Measurements from ENCODE around the gene ANKRD6. TPM values are rescaled to one million over a fixed set of nuclear protein-coding genes. Genes with fewer than 3 reads are reported as not detected.

Gene ANKRD6
- total RNA-seq, 4 donors from 2014 or later, result 1.6 to 6.8 (median 2.9) TPM

DNA sequence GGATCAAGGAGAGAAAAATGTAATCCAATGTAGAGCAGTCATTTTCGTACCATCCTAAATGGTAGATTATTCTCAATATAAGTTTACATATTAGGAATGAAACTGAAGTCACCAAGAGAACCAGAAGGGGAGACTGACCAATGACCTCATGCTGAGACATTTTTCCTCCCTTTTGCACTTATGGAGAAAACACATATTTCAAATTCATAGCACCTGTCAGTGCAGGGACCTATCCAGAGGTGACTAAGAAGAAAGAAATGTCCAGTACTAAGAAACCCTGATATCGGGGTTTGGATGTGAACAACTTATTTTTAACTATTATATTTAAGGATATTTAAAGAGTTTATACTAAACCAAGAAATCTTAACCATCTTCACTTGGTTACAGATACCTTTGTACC, 222.2 kb downstream of the ANKRD6 start:
- no peak for TF ChIP-seq POLR2A (IDR thresholded peaks at IDR 0.05)
- TF ChIP-seq, protein P1, sequence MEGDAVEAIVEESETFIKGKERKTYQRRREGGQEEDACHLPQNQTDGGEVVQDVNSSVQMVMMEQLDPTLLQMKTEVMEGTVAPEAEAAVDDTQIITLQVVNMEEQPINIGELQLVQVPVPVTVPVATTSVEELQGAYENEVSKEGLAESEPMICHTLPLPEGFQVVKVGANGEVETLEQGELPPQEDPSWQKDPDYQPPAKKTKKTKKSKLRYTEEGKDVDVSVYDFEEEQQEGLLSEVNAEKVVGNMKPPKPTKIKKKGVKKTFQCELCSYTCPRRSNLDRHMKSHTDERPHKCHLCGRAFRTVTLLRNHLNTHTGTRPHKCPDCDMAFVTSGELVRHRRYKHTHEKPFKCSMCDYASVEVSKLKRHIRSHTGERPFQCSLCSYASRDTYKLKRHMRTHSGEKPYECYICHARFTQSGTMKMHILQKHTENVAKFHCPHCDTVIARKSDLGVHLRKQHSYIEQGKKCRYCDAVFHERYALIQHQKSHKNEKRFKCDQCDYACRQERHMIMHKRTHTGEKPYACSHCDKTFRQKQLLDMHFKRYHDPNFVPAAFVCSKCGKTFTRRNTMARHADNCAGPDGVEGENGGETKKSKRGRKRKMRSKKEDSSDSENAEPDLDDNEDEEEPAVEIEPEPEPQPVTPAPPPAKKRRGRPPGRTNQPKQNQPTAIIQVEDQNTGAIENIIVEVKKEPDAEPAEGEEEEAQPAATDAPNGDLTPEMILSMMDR (IDR thresholded peaks at IDR 0.05 in 4 of 5, conservative IDR thresholded peaks at IDR 0.05 in 1 of 5), result no peak
- peaks cover 5 to 67% of the 10 kb centered on the region in 2 donors for H3K36me3 ChIP-seq
- no peaks in the 10 kb centered on the region for H3K9me3 ChIP-seq
- in situ Hi-C loops (cut with MboI; ENCODE audit: low sequenced_read_pairs in 4 of 4), result no loop called here
- no peaks in the 10 kb centered on the region for H3K27me3 ChIP-seq
- H3K4me3 ChIP-seq, result no peak overlapping the region
- intact Hi-C loops (cut with DNase I; ENCODE audit: low total_unique reads), result no loop called here
- DNase-seq (no peak), ATAC-seq (no peak)
- H3K27ac ChIP-seq, result no peak overlapping the region
- peaks cover 0 to 9% of the 10 kb centered on the region in 2 donors for H3K4me1 ChIP-seq

GRCh38 chr6:89657445-89658158, 224.7 kb downstream of the ANKRD6 start:
- Histone ChIP-seq H3K36me3 (peaks cover 5 to 58% of the 10 kb centered on the region in 2 donors), H3K9me3 (no peaks in the 10 kb centered on the region), H3K4me3 (no peak overlapping the region), H3K27ac (peak overlapping the region in 1 of 4 donors; percentile 1), H3K4me1 (peaks cover 17 to 33% of the 10 kb centered on the region in 2 donors), H3K27me3 (no peaks in the 10 kb centered on the region)
- TF ChIP-seq, protein P1 (IDR thresholded peaks at IDR 0.05 in 4 of 5, conservative IDR thresholded peaks at IDR 0.05 in 1 of 5), result no peak
- TF ChIP-seq POLR2A (IDR thresholded peaks at IDR 0.05), result no peak
- DNase-seq (no peak), ATAC-seq (no peak)
- intact Hi-C loops (cut with DNase I; ENCODE audit: low total_unique reads) (no loop called here), in situ Hi-C loops (cut with MboI; ENCODE audit: low sequenced_read_pairs in 4 of 4) (no loop called here)

DNA sequence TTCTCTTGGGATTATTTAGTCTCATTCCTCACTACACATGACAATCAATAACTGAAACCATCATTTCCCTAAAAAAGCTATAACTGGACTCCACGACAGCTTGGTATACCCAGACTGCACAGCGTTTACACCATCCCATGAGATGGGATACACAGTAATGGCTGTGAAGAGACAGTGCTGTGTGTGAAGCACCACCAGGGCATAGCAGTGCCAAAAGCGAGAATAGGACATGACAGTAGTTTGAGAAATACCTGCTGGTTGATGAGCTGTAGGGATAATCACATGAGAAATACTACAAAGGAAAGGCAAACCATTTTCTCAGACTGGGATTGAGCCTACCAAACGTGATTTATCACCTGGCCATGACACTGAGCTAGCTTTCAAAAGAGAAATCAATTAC, 228.0 kb downstream of the ANKRD6 start:
- H3K36me3 ChIP-seq, result peaks cover 0 to 63% of the 10 kb centered on the region in 2 donors
- H3K27me3 ChIP-seq, result no peaks in the 10 kb centered on the region
- DNase-seq (no peak), ATAC-seq (peak; percentile 61 to 69)
- H3K4me1 ChIP-seq, result peaks cover 21 to 36% of the 10 kb centered on the region in 2 donors
- H3K4me3 ChIP-seq, result peak overlapping the region in 1 of 4 donors; percentile 8
- H3K27ac ChIP-seq, result peak overlapping the region; percentile 76 to 94 (median 86)
- intact Hi-C loops (cut with DNase I; ENCODE audit: low total_unique reads), result no loop called here
- H3K9me3 ChIP-seq, result no peaks in the 10 kb centered on the region
- TF ChIP-seq, protein P1 (IDR thresholded peaks at IDR 0.05 in 4 of 5, conservative IDR thresholded peaks at IDR 0.05 in 1 of 5), result no peak
- TF ChIP-seq POLR2A (IDR thresholded peaks at IDR 0.05), result no peak
- in situ Hi-C loops (cut with MboI; ENCODE audit: low sequenced_read_pairs in 4 of 4), result no loop called here

- Histone ChIP-seq H3K36me3 (peaks cover 0 to 60% of the 10 kb centered on the region in 2 donors), H3K4me1 (peaks cover 21 to 35% of the 10 kb centered on the region in 2 donors), H3K27me3 (no peaks in the 10 kb centered on the region), H3K27ac (peak overlapping the region; percentile 76 to 94 (median 86)), H3K4me3 (peak overlapping the region in 1 of 4 donors; percentile 8), H3K9me3 (no peaks in the 10 kb centered on the region)
- intact Hi-C loops (cut with DNase I; ENCODE audit: low total_unique reads), result no loop called here
- ATAC-seq (peak; percentile 88 to 90), DNase-seq (no peak)
- TF ChIP-seq POLR2A (IDR thresholded peaks at IDR 0.05), result no peak
- TF ChIP-seq, protein P1 (IDR thresholded peaks at IDR 0.05 in 4 of 5, conservative IDR thresholded peaks at IDR 0.05 in 1 of 5), result no peak
- in situ Hi-C loops (cut with MboI; ENCODE audit: low sequenced_read_pairs in 4 of 4), result no loop called here
Observed at GRCh38 chr6:89661559-89661958, 228.6 kb downstream of the ANKRD6 start.
